T-helper 1 cell treated with Interleukin-12 subunit alpha and Interleukin-12 subunit beta and Interleukin-4 antibody, amounts not matched to agents 30 μg/mL and 1 μg/mL, for 36 hours (primary cell): ENCODE measurements around the gene FGR.

Experiments used
- H3K27ac Mint-ChIP-seq: one replicate; pipeline ENCODE4 v1.8.0; 2021; ENCODE audit warnings: mild to moderate bottlenecking, mixed read lengths
- H3K27me3 Mint-ChIP-seq: one replicate; pipeline ENCODE4 v1.8.0; 2021; ENCODE audit warnings: low read depth, mixed read lengths
- H3K36me3 Mint-ChIP-seq: one replicate; pipeline ENCODE4 v1.8.0; 2021; ENCODE audit warnings: low read depth, mixed read lengths
- H3K4me1 Mint-ChIP-seq: one replicate; pipeline ENCODE4 v1.8.0; 2021; ENCODE audit warnings: low read depth, mixed read lengths
- H3K4me3 Mint-ChIP-seq: one replicate; pipeline ENCODE4 v1.8.0; 2021; ENCODE audit warnings: mild to moderate bottlenecking, moderate library complexity, mixed read lengths
- H3K9me3 Mint-ChIP-seq: one replicate; pipeline ENCODE4 v1.8.0; 2021; ENCODE audit warnings: mixed read lengths

Gene FGR

GRCh38 chr1:27598295-27598687, 36.7 kb downstream of the FGR start:
- no peak overlapping the region for H3K4me3 Mint-ChIP-seq
- peaks cover 4% of the 10 kb centered on the region for H3K36me3 Mint-ChIP-seq
- no peaks in the 10 kb centered on the region for H3K9me3 Mint-ChIP-seq
- no peak overlapping the region for H3K27ac Mint-ChIP-seq
- no peaks in the 10 kb centered on the region for H3K27me3 Mint-ChIP-seq
- H3K4me1 Mint-ChIP-seq: peaks cover 30% of the 10 kb centered on the region

GRCh38 chr1:27597516-27598294, 37.3 kb downstream of the FGR start:
- Mint-ChIP-seq H3K27me3 (no peaks in the 10 kb centered on the region), H3K4me1 (peaks cover 30% of the 10 kb centered on the region), H3K27ac (peak overlapping the region; percentile 78), H3K36me3 (peaks cover 4% of the 10 kb centered on the region), H3K4me3 (peak overlapping the region; percentile 59), H3K9me3 (no peaks in the 10 kb centered on the region)

- H3K4me3 Mint-ChIP-seq: no peak overlapping the region
- peaks cover 4% of the 10 kb centered on the region for H3K36me3 Mint-ChIP-seq
- no peaks in the 10 kb centered on the region for H3K27me3 Mint-ChIP-seq
- no peaks in the 10 kb centered on the region for H3K9me3 Mint-ChIP-seq
- H3K4me1 Mint-ChIP-seq: peaks cover 26% of the 10 kb centered on the region
- H3K27ac Mint-ChIP-seq: no peak overlapping the region
Observed at GRCh38 chr1:27596986-27597385, 38.0 kb downstream of the FGR start.

- Mint-ChIP-seq H3K36me3 (peaks cover 4% of the 10 kb centered on the region), H3K9me3 (no peaks in the 10 kb centered on the region), H3K27ac (no peak overlapping the region), H3K4me3 (no peak overlapping the region), H3K27me3 (no peaks in the 10 kb centered on the region), H3K4me1 (peaks cover 22% of the 10 kb centered on the region)
Observed at GRCh38 chr1:27596261-27596660, 38.7 kb downstream of the FGR start.

GRCh38 chr1:27595597-27595996, 39.4 kb downstream of the FGR start:
- H3K9me3 Mint-ChIP-seq: no peaks in the 10 kb centered on the region
- no peak overlapping the region for H3K27ac Mint-ChIP-seq
- no peaks in the 10 kb centered on the region for H3K27me3 Mint-ChIP-seq
- H3K36me3 Mint-ChIP-seq: peaks cover 2% of the 10 kb centered on the region
- no peak overlapping the region for H3K4me3 Mint-ChIP-seq
- H3K4me1 Mint-ChIP-seq: peaks cover 17% of the 10 kb centered on the region

GRCh38 chr1:27594564-27595510, 40.1 kb downstream of the FGR start:
- Mint-ChIP-seq H3K9me3 (no peaks in the 10 kb centered on the region), H3K36me3 (peaks cover 2% of the 10 kb centered on the region), H3K4me3 (no peak overlapping the region), H3K27me3 (no peaks in the 10 kb centered on the region), H3K27ac (no peak overlapping the region), H3K4me1 (peaks cover 10% of the 10 kb centered on the region)

GRCh38 chr1:27593678-27594563, 41.1 kb downstream of the FGR start:
- Mint-ChIP-seq H3K27ac (no peak overlapping the region), H3K36me3 (peaks cover 2% of the 10 kb centered on the region), H3K4me1 (peaks cover 4% of the 10 kb centered on the region), H3K4me3 (no peak overlapping the region), H3K9me3 (no peaks in the 10 kb centered on the region), H3K27me3 (no peaks in the 10 kb centered on the region)

- H3K4me3 Mint-ChIP-seq: no peak overlapping the region
- H3K4me1 Mint-ChIP-seq: no peaks in the 10 kb centered on the region
Observed at GRCh38 chr1:27592931-27593677, 41.9 kb downstream of the FGR start.

GRCh38 chr1:27592232-27592930, 42.6 kb downstream of the FGR start:
- Mint-ChIP-seq H3K27me3 (no peaks in the 10 kb centered on the region), H3K4me3 (no peak overlapping the region), H3K36me3 (no peaks in the 10 kb centered on the region), H3K4me1 (no peaks in the 10 kb centered on the region), H3K27ac (no peak overlapping the region), H3K9me3 (no peaks in the 10 kb centered on the region)

More at GRCh38 chr1:27592931-27593677, 41.9 kb downstream of the FGR start:
- Mint-ChIP-seq H3K27ac (no peak overlapping the region), H3K9me3 (no peaks in the 10 kb centered on the region), H3K27me3 (no peaks in the 10 kb centered on the region), H3K36me3 (peaks cover 2% of the 10 kb centered on the region)

- Mint-ChIP-seq H3K36me3 (no peaks in the 10 kb centered on the region), H3K4me3 (no peak overlapping the region), H3K9me3 (no peaks in the 10 kb centered on the region), H3K27ac (no peak overlapping the region), H3K4me1 (no peaks in the 10 kb centered on the region), H3K27me3 (no peaks in the 10 kb centered on the region)
Observed at GRCh38 chr1:27591622-27592021, 43.4 kb downstream of the FGR start.

- Mint-ChIP-seq H3K4me3 (no peak overlapping the region), H3K4me1 (no peaks in the 10 kb centered on the region), H3K27me3 (no peaks in the 10 kb centered on the region), H3K27ac (no peak overlapping the region), H3K9me3 (no peaks in the 10 kb centered on the region), H3K36me3 (no peaks in the 10 kb centered on the region)
Observed at GRCh38 chr1:27590917-27591508, 44.0 kb downstream of the FGR start.

GRCh38 chr1:27589841-27590426, 45.1 kb downstream of the FGR start:
- H3K4me3 Mint-ChIP-seq: no peak overlapping the region
- H3K27me3 Mint-ChIP-seq: no peaks in the 10 kb centered on the region
- no peaks in the 10 kb centered on the region for H3K9me3 Mint-ChIP-seq
- H3K36me3 Mint-ChIP-seq: no peaks in the 10 kb centered on the region
- H3K4me1 Mint-ChIP-seq: no peaks in the 10 kb centered on the region
- H3K27ac Mint-ChIP-seq: no peak overlapping the region

- Mint-ChIP-seq H3K9me3 (no peaks in the 10 kb centered on the region), H3K36me3 (no peaks in the 10 kb centered on the region), H3K4me1 (no peaks in the 10 kb centered on the region), H3K27ac (no peak overlapping the region), H3K27me3 (no peaks in the 10 kb centered on the region), H3K4me3 (no peak overlapping the region)
Observed at GRCh38 chr1:27589441-27589840, 45.5 kb downstream of the FGR start.
